T follicular helper cell (primary cell): ENCODE results near the gene LHFPL3.
A peak's percentile ranks its signal among the peaks of the same experiment; 100 is the strongest.
"Not testable (repeated sequence)": the region's sequence is repeated elsewhere in the genome, so short reads cannot be mapped to it uniquely, and the experiment has no call there.

Experiments
- DNase-seq: peaks from one replicate; pipeline ENCODE4 v3.0.0-alpha.2; 2020; ENCODE audit warnings: low read depth

LHFPL3 gene

DNA sequence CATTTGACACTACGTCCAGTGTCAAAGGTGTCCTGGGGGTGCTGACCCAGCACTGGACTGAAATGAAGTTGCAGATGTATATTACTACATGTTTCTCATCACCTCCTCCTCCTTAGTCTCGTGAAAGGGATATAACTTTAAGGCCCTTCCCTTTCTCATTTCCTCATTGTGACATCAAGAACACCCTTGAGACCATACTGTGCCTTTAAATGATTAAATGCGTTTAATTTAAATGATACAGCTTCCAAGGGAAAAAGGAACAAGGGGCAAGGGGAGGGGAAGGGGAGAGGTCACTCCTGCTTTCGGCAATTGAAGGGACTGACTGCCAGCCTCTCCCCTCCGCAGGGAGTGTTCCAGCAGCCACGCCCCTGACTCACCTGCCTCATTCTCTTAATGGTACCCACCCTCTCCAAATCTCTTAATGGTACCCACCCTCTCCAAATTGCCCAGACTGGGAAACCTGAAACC is 605.2 kb downstream of the LHFPL3 start:
- DNase-seq, result no peak

DNA sequence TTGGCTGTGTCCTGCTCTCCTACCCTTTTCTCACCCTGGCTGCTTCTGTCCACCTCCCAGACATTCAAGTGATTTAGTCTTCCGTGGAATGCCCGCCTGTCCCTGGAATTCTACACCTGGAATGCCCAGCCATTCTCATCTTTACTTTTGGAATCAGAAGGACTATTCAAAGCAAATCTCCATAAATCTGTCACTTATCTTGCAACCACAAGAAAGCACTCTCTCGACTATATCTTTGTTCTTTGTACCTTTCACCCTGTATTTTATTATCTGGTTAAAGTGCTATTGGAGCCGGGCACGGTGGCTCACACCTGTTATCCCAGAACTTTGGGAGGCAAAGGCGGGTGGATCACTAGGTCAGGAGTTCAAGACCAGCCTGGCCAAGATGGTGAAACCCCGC is 606.3 kb downstream of the LHFPL3 start:
- no peak for DNase-seq

DNA sequence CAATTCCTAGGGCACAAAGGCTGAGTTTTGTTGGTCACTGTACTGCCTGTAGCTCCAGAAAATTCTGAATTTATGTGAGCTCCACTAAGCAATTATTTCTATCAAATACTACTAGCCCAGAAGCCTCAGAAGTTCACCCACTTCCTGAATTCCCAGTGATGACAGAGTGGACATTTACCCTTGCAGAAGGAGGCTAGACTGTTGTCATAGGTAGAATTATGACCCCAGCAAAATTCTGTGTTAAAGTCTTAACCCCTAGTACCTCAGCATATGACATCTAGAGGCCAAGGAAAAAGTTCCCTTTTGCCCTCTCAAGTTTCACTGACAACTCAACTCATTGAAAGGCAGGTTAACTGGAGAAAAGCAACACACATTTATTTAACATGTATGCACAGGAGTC is 606.9 kb downstream of the LHFPL3 start:
- DNase-seq, result no peak

DNA sequence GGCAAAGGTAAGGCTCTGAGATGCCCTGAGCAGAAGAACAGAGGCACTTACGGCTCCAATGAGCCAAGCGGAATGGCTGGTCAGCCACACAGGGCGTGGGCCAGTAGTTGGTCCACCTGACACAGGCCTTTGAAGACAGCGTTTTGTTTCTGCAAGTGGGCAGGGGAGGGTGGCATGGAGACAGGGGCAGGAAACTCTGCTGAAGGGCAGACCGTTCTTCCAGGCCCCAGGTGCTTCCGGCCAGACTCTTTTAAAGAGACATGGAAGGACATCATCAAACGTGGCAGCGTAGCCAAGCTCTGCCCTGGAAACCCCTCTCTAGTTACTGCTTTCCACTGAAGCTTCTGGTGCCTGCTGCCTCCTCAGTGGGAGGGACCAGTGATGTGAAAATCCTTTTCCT is 608.1 kb downstream of the LHFPL3 start:
- no peak for DNase-seq

DNA sequence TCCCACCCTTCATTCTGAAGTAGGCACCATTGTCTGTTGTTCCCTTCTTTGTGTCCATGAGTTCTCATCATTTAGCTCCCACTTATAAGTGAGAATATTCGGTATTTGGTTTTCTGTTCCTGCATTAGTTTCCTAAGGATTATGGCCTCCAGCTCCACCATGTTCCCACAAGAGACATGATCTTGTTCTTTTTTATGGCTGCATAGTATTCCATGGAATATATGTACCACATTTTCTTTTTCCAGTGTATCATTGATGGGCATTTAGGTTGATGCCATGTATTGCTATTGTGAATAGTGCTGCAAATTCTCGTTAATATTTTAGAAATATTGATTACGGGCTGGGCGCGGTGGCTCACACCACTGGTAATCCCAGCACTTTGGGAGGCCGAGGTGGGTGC is 609.1 kb downstream of the LHFPL3 start:
- not testable (repeated sequence) for DNase-seq

DNA sequence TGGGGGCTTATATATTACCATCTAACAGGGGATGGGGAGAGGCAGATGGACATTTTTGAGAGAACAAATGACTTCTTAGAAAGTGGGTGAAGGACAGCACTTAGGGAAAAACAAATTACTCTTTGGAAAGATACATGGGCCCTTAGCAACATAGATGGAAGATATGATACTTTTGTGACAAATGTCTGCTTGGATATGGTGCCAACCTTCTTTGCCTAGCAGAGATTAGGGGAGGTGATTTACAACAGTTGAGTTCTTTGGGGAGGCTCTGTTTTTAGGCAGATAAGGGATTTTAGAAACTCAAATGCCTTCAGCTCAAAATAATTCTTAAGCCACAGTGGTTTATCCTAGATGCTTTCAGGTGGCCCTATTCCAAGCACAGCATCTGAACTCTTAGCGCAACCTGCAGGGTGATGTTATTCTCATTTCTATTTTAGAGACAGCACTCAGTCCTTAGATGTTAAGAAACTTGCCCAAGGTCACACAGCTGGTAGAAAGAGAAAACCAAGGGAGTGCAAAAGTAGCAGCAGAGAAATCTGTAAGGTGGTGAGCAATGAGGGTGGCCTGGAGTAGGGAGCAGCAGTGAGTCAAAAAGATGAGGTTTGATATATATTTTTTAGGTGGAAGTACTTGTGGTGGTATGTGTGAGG is 610.5 kb downstream of the LHFPL3 start:
- DNase-seq, result no peak

DNA sequence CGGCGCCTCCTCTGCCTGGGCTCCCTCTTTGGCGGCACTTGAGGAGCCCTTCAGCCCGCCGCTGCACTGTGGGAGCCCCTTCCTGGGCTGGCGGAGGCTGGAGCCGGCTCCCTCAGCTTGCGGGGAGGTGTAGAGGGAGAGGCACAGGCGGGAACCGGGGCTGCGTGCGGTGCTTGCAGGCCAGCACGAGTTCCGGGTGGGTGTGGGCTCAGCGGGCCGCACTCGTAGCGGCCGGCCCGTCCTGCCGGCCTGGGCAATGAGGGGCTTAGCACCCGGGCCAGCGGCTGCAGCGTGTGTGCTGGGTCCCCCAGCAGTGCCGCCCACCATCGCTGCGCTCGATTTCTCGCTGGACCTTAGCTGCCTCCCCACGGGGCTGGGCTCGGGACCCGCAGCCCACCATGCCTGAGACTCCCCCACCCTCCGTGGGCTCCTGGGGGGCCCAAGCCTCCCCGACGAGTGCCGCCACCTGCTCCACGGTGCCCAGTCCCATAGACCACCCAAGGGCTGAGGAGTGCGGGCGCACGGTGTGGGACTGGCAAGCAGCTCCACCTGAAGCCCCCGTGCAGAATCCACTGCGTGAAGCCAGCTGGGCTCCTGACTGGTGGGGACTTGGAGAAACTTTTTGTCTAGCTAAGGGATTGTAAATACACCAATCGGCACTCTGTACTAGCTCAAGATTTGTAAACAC is 611.8 kb downstream of the LHFPL3 start:
- DNase-seq, result no peak

DNA sequence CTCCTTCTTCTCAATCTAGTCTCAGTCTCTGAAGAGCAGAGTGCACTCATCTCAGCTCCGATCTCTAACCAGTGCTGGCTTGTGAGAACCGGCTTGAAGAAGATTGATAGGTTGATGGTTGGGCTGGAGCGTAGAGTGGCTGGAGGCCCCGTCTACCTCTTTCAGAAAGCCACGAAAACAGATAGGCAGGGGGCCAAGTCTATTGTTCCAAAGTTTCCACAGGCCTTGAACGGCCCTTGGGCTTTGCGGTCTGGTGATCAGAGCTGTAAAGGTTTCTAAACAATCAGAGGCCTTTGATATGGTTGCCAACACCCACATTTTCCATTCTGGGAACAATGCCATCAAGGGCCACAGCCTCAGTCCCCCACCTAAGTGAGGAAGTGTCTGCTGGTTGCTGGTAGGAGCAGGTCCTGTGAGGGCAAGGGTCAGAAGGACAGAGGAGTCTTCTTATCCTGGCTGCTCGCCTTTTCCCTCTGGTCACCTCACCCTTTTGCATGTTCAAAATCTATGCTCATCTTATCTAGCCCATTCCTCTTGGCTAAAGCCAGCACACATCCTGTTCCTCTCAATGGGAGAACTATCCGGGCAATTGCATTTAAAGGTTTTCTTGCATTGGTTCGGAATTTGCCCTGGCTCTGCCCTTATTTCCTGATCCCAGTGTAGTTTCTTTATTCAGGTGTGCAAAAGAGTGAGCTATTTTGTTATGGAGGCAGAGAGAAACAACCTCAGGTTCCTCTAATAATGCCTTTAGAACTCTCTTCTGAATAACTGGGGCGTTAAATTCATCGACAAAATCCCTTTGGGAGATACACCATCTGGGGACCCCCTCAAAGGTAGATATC is 615.3 kb downstream of the LHFPL3 start:
- peak; percentile 55 for DNase-seq

DNA sequence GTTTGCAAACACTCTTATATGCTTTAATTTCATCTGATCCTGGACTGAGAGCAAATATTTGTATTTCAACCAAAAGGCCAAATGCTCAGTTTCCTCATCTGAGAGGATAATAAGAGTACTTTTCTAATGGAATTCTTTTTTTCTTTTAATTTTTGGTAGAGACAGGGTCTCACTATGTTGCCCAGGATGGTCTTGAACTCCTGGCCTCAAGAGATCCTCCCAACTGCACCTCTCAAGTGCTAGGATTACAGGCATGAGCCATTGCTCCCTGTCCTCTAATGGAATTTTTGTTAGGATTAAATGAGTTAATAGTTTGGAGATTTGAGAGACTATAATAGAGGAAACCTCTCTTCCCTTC is 617.2 kb downstream of the LHFPL3 start:
- DNase-seq, result no peak

DNA sequence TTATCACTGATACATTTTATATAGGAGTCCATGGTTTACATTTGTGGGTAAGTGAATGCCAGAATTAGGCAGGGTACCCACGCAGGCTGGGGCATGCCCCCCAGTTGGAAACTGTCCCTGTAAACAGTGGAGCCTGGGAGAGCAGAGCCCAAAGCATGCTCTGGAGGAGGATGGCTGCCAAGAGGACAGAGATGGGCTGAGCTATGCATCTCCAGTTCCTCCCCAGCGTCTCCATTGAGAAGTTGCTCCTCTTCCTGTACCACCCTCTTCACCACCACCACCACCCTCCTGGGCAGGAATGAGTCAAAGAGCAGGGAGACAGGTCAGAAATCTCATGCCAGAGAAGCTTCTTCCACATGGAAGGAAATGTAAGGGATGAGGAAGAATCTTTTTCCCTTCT is 617.9 kb downstream of the LHFPL3 start:
- no peak for DNase-seq

DNA sequence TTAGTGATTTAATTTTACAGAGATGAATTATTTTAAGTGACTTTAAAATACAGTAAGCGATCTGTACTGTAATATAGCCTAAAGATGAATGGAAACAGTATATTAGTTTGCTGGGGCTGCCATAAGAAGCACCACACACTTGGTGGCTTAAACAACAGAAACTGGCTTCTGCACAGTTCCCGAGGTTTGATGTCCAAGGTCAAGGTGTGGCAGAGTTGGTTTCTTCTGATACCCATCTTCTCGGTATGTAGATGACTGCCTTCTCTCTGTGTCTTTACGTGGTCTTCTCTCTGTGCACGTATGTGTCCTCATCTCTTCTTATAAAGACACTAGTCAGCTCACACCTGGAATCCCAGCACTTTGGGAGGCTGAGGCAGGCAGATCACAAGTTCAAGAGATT is 621.6 kb downstream of the LHFPL3 start:
- DNase-seq, result no peak

DNA sequence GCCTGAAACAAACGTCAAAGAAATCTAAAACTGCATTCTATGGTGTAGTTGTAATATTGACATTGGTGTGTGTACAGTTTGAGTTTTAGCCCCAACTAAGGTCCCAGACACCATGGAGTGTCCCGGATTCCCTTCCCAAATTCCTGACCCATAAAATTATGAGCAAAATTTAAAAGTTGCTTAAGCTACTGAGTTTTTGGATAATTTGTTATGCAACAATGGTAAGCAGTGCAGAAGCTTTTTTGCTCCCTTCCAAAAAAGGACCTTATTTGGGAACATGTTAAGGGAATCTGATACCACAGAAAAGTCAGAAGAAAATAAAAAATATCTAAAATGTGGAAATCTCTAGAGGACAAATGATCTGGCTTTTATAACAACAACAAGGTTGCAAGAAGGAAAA is 622.4 kb downstream of the LHFPL3 start:
- no peak for DNase-seq

DNA sequence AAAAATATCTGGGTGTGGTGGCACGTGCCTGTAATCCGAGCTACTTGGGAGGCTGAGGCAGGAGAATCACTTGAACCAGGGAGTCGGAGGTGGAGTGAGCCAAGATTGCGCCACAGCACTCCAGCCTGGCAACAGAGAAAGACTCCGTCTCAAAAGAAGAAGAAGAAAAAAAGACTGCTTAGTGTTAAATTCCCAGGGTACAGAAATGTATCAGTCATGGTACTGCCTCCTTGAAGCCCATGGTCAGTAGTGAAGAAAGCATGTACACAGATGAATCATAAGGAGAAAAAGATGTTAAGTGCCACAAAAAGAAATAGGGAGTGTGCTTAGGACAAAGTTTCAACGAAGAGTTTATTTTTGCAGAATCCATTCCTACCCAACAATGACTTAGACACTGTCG is 623.1 kb downstream of the LHFPL3 start:
- no peak for DNase-seq

DNA sequence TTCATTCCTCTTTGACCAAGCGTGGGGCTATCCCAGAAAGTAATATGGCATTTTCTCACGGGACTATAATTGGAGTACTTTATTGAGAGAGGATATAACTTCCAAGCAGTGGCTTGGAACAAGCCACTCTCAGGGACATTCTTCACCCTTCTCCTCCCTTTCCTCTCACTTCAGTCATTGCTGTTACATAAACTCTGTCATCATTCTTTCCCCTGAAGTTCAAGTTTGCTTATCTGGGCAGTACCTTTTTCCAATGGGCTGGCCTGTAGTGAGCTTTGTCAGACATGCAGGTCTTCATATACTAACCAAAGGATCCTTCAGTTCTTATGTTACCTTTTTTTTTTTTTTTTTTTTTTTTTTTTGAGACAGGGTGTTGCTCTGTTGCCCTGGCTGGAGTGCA is 626.9 kb downstream of the LHFPL3 start:
- DNase-seq, result no peak
